GM19372 (cell line): ENCODE results near the gene PER1.

ENCODE experiments used
- ATAC-seq: cut with Tn5 transposase; IDR thresholded peaks from one replicate; pipeline ENCODE4 v1.9.1; 2021; ENCODE audit warnings: mild to moderate bottlenecking, low read depth, moderate library complexity; ENCODE audit not compliant: unreplicated experiment

The PER1 gene, protein sequence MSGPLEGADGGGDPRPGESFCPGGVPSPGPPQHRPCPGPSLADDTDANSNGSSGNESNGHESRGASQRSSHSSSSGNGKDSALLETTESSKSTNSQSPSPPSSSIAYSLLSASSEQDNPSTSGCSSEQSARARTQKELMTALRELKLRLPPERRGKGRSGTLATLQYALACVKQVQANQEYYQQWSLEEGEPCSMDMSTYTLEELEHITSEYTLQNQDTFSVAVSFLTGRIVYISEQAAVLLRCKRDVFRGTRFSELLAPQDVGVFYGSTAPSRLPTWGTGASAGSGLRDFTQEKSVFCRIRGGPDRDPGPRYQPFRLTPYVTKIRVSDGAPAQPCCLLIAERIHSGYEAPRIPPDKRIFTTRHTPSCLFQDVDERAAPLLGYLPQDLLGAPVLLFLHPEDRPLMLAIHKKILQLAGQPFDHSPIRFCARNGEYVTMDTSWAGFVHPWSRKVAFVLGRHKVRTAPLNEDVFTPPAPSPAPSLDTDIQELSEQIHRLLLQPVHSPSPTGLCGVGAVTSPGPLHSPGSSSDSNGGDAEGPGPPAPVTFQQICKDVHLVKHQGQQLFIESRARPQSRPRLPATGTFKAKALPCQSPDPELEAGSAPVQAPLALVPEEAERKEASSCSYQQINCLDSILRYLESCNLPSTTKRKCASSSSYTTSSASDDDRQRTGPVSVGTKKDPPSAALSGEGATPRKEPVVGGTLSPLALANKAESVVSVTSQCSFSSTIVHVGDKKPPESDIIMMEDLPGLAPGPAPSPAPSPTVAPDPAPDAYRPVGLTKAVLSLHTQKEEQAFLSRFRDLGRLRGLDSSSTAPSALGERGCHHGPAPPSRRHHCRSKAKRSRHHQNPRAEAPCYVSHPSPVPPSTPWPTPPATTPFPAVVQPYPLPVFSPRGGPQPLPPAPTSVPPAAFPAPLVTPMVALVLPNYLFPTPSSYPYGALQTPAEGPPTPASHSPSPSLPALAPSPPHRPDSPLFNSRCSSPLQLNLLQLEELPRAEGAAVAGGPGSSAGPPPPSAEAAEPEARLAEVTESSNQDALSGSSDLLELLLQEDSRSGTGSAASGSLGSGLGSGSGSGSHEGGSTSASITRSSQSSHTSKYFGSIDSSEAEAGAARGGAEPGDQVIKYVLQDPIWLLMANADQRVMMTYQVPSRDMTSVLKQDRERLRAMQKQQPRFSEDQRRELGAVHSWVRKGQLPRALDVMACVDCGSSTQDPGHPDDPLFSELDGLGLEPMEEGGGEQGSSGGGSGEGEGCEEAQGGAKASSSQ (N-terminal part only)

DNA sequence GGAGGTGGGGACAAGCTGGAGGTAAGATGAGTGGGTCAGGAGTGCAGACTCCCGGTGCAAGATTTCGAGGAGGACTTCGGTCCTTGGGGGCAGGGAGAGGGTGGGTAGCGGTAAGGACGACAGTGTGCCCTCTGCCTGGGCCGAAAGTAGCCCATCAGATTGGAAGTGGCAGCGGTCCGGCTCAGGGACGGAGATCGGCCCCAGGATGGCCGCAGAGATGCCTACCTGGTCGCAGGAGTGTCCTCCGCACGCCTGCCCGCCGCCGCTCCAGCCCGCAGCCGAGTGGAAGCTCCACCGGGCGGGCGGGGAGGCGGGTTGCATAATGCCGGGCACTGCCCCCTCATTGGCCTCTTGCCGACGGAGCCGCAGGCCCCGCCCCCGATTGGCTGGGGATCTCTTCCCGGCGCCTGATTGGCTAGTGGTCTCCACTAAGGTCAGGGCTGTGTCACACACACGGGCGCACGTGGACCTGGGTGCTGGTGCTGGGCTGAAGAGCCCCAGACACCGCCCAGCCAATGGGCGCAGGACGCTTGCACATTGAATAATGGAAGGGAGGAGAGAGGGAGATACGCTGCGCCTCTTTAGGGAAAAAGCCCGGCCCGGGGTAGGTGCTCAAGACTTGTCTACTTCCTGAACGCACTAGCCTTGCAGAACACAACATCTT, at the start of gene PER1:
Gene PER1, minus strand, starts transcription at position 293 of the 664 bp plus-strand sequence. CDS start 1,698 bp downstream, outside the sequence.
- no peak for ATAC-seq

DNA sequence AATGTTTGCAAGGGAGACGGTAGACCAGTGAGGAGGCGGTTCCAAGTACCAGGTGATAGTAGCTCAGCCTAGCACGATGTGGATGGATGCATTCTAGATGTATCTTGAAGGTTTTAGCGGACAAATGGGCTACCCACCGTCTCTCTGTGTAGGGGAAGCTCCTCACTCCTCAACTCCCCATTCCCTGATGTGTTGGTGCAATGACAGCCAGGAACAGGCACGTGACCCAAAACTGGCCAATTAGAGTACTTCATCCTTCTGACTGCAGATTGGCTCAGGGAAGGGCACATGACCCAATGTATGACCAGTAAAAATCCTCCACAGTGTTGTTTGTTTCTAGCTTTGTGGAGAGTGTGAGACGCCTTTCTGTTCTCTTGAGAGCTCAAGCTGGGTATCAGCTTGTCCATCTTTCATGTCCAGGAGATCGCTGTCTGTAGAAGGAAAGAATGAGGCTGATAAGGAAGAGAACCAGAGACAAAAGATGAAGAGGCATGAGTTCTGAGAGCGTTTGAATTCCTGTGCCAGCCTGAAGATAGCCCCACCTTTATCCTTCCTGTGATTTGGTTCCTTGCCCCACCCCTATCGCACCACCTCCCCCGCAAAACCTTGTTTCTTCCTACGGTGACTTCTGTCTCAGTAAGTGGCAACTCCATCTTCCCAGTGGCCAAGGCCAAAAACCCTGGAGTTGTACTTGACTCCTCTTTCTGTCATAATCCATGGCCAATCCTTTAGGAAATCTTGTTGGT, 40.0 kb upstream of the PER1 start:
- peak; percentile 34 for ATAC-seq

DNA sequence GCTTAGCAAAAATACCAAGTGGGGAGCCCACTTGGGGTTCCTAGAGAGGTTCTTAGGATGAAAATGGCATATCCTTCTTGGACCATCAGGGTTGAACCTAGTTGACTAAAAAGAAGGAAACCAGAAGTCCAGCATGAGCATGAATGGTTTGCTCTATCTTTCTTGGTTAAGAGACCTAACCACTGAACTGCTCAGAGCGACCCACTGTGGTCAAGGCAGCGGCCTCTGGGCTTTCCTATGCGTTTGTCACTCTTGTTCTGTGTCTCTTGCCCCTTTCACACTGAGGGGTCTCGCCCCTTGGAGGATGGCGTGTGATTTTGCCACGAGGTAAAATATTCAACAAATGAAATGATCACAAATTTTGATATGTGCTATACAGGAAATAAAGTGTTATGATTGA, 38.3 kb upstream of the PER1 start:
- no peak for ATAC-seq

DNA sequence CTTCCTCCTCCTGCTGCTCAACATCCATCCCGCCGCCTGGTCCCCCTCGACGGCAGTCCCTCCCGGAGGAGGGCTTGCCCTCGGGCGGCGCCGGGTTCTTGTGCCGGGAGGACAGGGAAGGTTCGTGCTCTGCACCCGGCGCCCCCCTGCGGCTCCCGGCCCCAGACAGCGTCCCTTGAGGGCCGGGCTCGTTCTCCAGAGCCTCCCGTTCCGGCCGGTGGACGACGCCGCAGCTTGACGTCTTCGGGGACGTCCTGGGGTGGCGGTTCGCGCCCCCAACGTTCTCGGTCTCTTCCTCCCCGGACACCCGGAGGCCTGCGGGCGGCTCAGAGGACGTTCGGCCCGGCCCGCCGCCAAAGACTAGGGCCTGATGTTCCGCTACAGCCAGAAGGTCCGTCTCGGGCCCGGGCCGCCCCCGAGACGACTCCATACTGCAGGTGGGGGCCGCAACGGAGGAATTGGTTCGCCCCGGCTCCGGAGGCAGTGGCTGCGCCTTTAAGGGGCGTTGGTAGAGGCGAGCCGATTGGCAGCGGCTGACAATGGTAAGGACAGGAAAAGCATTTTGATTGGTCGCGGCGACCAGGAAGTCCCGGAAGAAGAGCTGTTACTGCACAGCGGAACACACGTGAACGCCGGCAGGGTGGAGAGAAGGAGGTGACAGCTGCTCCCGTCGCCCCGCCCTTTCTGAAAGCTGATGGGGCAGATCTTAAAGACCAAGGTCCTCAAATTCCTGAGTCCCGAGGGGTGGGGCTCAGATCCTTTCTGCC, 37.7 kb upstream of the PER1 start, which contains the start of gene BORCS6:
Gene BORCS6, minus strand, starts transcription at position 470 of the 767 bp plus-strand sequence. Its CDS starts 40 bp downstream, at position 430.
- peak; percentile 49 for ATAC-seq

DNA sequence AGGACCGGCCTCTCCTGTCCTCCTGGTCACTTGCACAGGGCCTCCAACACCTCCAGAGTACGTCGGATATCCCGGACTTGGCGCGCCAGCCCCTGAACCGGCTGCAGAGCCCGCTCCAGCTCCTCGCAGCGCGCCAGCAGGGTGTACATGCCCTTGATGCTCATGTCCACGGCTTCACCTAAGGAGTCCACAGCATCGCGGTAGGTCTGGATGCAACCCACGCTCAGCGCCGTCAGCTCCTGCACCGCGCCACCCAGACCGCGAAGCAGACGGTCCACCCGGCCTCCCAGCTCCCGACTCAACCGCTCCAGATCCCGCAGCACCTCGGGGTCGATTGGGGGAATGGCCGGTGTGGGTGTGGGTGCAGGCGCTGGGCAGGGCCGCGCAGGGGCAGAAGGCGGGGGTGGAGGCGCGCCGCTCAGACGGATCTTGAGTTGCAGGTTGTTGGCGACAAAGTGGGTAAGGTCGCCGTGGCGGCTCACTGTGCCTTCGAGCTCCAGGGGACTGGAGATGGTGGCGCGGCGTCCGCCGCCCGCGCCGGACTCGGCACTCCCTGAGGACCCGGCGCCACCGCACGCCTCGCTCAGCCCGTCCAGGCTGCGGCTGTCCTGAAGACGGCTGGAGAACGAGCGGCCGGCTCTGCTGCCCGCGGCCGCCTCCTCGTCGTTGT, 37.0 kb upstream of the PER1 start:
- ATAC-seq: no peak

DNA sequence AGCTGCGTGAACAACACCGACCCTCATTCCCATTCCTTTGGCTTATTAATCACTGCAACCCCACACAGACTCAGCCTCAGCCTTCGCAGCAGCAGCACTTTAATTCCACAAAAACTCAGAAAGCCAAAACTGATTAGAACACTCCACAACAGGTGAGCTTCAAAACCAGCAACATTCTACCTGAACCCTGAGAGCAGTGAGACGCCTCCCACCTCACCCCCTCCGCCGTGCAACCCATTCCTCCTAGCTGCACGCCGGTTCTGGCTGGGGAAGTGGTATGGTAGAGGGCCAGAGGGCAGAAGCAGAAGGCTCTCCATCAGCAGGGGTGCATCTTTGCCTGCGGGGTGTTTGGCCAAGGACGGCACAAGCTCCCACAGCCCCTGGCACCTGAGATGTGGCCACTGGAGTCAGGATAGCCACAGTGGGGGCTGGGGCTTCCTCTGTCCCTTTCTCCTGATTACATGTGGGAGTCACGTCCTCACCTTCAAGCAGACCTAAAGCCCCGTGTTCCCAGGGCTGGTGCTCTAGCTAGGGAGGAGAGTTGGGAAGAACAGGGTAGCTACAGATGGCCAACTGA, 36.1 kb upstream of the PER1 start:
- ATAC-seq: no peak

DNA sequence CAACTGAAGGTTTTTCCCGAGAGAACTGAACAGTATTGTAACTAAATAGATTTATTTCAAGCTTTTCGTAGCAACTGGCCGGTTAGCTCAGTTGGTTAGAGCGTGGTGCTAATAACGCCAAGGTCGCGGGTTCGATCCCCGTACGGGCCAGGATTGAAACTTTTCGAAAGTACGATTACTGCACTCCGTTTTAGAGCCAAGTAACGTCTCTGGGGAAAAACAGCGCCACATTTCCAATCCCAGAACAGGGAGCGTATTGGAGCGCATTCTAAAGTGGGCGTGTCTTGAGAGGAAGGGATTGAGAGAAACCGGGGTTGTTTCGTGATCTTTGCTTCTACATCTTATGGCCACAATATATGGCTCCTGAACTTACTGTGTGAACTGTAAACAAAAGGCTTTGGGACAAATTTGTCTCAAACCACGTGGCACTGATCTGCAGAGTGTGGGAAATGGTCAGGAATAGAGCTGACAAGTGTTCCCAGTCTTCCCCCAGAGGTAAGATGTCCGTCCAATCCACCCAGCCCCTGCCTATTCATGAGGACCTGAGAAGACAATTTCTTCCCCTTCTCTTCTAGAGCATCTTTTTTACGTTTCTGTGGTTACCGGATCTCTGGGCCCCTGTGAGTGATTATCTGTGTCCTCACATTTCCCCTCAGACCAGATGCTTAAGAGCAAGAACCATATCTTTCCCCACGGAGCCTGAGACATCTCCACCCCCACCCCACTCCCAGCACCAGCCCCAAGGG, 35.5 kb upstream of the PER1 start:
- ATAC-seq: no peak

DNA sequence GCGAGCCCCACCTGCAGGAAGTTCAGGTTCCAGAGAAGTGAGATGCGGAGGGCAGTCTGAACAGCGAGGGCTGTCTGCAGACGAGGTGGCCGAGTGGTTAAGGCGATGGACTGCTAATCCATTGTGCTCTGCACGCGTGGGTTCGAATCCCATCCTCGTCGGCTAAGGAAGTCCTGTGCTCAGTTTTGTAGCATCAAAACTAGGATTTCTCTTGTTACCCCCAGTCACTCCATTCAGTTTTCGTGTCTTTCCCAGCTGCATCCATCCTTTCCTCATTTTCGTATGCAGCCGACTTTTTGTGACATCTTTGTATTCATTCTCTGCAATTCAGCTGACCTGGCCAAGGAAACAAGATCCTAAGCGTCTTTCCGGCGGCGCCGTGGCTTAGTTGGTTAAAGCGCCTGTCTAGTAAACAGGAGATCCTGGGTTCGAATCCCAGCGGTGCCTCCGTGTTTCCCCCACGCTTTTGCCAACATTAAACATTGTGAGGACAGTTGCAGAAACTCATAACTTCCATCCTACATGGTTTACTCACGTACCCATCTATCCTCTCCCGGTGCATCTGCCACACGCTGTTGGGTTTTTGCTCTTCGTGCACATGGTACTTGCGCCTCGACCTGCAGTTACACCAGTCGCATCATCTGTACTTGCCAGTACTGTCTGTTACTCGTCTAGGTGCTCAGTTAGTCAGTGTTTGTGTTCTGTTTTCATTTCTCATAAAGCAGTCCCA, 34.7 kb upstream of the PER1 start:
- no peak for ATAC-seq

DNA sequence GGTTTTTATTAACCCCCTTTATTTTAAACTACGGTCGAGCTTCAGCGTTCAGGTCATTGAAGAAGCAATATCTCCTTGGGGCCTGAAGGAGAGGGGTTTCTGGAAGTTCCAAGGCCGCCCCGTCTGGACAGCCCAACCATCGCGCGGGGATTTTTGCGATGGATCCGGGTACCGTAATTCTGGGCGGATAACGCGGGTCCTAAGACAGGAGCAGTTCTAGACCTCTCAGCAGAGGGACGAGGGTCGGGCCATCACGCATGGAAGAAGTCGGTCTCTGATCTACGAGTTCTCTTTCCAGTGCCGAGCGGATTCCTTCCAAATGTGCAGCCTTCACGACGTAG, 34.2 kb upstream of the PER1 start:
- no peak for ATAC-seq

DNA sequence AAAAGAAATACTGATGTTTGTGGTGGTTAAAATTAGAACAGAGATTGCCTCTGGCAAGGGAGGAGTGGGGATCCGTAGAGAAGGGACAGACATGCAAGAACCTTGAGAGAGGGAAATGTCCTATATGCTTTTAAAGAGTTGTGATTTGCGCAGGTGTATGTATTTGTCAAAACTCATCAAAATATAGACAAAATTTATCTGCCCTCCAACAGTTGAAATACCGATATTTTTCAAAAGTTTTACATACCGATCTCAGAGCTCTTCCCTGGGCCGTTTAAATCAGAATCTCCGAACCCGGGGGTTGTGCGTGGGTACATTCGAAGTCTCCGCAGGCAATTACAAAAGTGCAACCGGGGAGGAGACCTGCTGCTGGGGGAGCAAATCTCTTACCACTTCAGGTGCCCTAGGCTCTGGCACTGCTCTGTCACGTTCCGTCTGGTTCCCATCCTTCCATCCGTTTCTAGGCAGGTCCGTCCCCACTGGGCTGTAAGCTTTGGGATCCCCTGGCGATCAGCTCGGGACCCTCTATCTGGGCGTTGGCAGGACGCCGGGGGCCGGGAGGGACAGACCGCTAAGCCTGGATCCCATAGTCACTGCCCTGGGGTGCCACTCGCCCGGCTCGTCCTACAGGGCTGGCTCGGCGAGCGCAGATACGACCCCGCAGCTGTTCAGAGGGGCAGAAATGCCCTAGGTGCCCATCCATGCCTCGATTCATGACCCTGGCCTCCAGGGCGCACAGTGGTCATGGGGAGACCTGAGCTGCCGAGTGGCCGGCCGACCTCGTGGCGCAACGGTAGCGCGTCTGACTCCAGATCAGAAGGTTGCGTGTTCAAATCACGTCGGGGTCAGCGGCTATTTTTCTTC, 33.6 kb upstream of the PER1 start:
- no peak for ATAC-seq

DNA sequence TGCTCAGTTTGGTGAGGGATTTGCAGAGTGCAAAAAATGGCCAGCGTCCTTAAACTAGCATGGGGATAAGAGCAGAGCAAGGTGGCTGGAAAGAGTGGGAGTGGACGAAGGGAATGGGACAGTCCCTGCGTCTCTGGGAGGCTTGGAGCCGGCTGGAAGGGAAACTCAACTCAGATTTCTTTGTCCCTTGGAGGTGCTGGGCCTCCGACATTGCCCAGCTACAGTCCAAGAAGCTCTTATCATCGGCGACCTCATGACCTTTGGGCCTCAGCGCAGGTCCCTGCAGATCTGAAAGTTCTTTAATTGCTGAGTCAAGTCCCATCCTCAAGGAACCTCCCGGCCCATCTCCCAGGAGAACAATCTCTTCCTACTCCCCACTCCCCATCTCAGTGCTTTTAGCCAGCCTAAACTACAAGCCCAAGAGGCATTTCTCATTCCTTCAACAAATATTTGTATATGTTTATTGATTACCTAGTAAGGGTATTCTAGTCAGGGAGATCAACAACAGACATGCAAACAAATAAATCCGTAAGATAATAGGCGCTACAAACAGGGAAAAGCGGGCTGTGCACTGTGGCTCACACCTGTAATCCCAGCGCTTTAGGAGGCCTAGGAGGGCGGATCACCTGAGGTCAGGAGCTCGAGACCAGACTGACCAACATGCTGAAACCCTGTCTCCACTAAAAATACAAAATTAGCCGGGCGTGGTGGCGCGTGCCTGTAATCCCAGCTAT, 25.0 kb upstream of the PER1 start:
- no peak for ATAC-seq

DNA sequence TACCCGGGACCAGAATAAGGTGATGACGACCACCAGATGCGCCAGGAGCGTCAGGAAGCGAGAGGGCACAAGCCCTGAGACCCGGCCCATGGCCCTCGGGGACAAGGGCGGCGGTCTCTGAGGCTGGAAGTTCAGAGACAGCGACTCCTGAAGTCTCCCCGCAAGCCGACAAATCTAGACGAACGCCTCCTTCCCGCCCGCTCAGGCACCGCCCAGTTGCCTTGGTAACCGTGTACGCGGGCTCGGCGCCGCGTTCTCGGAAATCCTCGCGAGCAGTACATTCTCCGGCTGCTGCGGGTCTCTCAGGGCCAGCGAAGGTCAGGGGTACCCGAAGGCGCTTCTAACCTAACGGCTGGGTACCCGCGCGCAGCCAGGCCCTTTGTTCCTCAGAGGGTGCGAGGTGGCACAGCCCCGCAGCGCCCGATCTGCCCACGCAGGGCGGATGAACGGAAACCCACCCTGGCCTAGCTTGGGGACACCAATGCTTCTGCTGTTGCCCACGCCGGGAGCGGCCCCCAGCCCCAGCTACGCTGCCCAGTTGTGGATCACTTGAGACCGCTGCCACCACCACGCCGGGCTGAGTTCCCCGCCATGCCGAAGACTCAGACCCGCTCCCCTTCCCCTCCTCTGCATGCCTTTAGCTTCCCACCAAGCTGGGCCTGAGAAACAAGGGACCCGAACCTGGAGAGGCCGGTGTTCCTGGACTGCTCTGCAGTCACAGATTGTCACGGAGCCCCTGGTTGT, 24.2 kb upstream of the PER1 start, which contains the start of gene TMEM107:
Gene TMEM107, minus strand, starts transcription at position 184 of the 744 bp plus-strand sequence. Its CDS starts 94 bp downstream, at position 90.
- no peak for ATAC-seq

DNA sequence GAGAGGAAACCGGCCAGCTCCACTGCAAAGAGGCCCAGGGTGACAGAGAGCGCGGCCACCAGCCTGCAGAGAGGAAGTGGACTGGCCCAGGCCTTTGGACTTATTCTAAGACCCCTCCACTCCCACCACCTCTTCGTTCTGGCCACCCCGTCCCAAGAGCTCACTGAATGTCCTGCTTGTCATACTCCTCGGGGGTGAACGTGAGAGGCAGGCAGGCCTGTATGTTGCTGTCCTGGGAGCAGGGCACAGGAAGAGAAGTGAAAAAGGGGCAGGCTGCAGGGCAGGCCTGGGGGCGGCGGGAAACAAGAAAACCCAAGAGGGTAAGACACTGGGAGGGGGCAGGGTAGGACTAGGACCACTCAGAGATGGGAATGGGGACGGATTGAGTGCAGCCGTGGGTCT, 23.6 kb upstream of the PER1 start:
- ATAC-seq: no peak

DNA sequence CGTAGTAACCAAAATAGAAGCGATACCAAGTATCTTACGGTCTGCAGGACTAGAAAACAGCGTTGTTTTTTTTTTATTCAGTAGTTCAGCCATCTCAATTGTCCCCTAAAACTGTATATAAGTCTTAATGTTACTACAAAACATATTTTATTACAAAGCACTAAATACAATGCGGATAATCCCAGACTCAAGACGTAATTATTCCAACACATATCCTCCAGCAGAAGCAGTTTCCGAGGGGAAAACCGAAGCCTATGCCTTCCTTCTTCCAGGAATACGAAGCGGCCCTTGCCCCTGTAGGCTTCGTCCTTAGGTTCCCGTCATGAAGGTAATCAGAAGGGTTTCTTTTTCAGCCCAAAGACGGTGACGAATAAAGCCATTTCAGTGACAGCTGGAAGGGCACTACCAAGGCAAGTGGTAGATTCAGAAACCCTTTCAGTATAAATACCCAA, 21.7 kb upstream of the PER1 start:
- ATAC-seq: no peak
